Mucosa of rectum (tissue), 2 donors: ENCODE data around the gene ARNT2.

Experiments
- H3K27ac ChIP-seq, 2 donors: one replicate each; pipeline ENCODE4 v1.7.0; 2013; ENCODE audit warnings: inconsistent platforms in 2 of 2, low read depth in 2 of 2, low read length in 2 of 2
- H3K27me3 ChIP-seq, 2 donors: one replicate each; pipeline ENCODE4 v1.7.0; 2013; ENCODE audit warnings: low read length in 2 of 2; ENCODE audit not compliant: control insufficient read depth in 2 of 2, insufficient read depth in 2 of 2
- H3K36me3 ChIP-seq, 2 donors: one replicate each; pipeline ENCODE4 v1.7.0; 2013; ENCODE audit warnings: low read length in 2 of 2; ENCODE audit not compliant: control insufficient read depth in 2 of 2, insufficient read depth in 2 of 2
- H3K4me1 ChIP-seq, 2 donors: one replicate each; pipeline ENCODE4 v1.7.0; 2013; ENCODE audit warnings: low read length in 2 of 2, mild to moderate bottlenecking in 1 of 2; ENCODE audit not compliant: control insufficient read depth in 2 of 2, insufficient read depth in 2 of 2
- H3K4me3 ChIP-seq, 2 donors: one replicate each; pipeline ENCODE4 v1.7.0; 2013; ENCODE audit warnings: low read length in 2 of 2
- H3K9ac ChIP-seq, 2 donors: one replicate each; pipeline ENCODE4 v1.7.0; 2013; ENCODE audit warnings: low read length in 2 of 2, low read depth in 1 of 2, mild to moderate bottlenecking in 1 of 2
- H3K9me3 ChIP-seq, 2 donors: one replicate each; pipeline ENCODE4 v1.7.0; 2013; ENCODE audit warnings: low read length in 2 of 2; ENCODE audit not compliant: control insufficient read depth in 2 of 2
- donor health status: healthy.
- donor health status: Normal muscosa, but diverticular disease.

ARNT2 gene

GRCh38 chr15:80585544-80586018 is 181.4 kb downstream of the ARNT2 start:
- Histone ChIP-seq H3K36me3 (no peaks in the 10 kb centered on the region), H3K9me3 (no peaks in the 10 kb centered on the region), H3K27me3 (no peaks in the 10 kb centered on the region), H3K4me1 (no peaks in the 10 kb centered on the region), H3K4me3 (no peak overlapping the region), H3K9ac (no peak overlapping the region), H3K27ac (no peak overlapping the region)

GRCh38 chr15:80586161-80586560 is 182.0 kb downstream of the ARNT2 start:
- H3K4me3 ChIP-seq, result no peak overlapping the region
- no peaks in the 10 kb centered on the region for H3K9me3 ChIP-seq
- no peak overlapping the region for H3K27ac ChIP-seq
- no peaks in the 10 kb centered on the region for H3K36me3 ChIP-seq
- no peaks in the 10 kb centered on the region for H3K27me3 ChIP-seq
- H3K4me1 ChIP-seq, result no peaks in the 10 kb centered on the region
- H3K9ac ChIP-seq, result no peak overlapping the region

GRCh38 chr15:80587007-80587406 is 182.8 kb downstream of the ARNT2 start:
- Histone ChIP-seq H3K36me3 (no peaks in the 10 kb centered on the region), H3K4me1 (no peaks in the 10 kb centered on the region)

GRCh38 chr15:80587816-80588456 is 183.8 kb downstream of the ARNT2 start:
- Histone ChIP-seq H3K9ac (no peak overlapping the region), H3K36me3 (no peaks in the 10 kb centered on the region), H3K4me1 (no peaks in the 10 kb centered on the region), H3K27ac (no peak overlapping the region), H3K27me3 (no peaks in the 10 kb centered on the region), H3K4me3 (no peak overlapping the region), H3K9me3 (no peaks in the 10 kb centered on the region)

More at GRCh38 chr15:80587007-80587406, 182.8 kb downstream of the ARNT2 start:
- no peak overlapping the region for H3K27ac ChIP-seq
- H3K9ac ChIP-seq, result no peak overlapping the region
- no peak overlapping the region for H3K4me3 ChIP-seq
- H3K27me3 ChIP-seq, result no peaks in the 10 kb centered on the region
- H3K9me3 ChIP-seq, result no peaks in the 10 kb centered on the region

- no peaks in the 10 kb centered on the region for H3K9me3 ChIP-seq
- no peak overlapping the region for H3K27ac ChIP-seq
- H3K36me3 ChIP-seq, result no peaks in the 10 kb centered on the region
- H3K9ac ChIP-seq, result no peak overlapping the region
- no peaks in the 10 kb centered on the region for H3K4me1 ChIP-seq
- H3K27me3 ChIP-seq, result no peaks in the 10 kb centered on the region
- H3K4me3 ChIP-seq, result no peak overlapping the region
These were observed 184.6 kb downstream of the ARNT2 start for GRCh38 chr15:80588801-80589200.

GRCh38 chr15:80590761-80591355 is 186.7 kb downstream of the ARNT2 start:
- no peaks in the 10 kb centered on the region for H3K36me3 ChIP-seq

GRCh38 chr15:80591471-80591870 is 187.3 kb downstream of the ARNT2 start:
- Histone ChIP-seq H3K9me3 (no peaks in the 10 kb centered on the region), H3K27me3 (no peaks in the 10 kb centered on the region)

More at GRCh38 chr15:80590761-80591355, 186.7 kb downstream of the ARNT2 start:
- H3K27ac ChIP-seq, result no peak overlapping the region
- no peak overlapping the region for H3K4me3 ChIP-seq
- H3K9me3 ChIP-seq, result no peaks in the 10 kb centered on the region
- H3K4me1 ChIP-seq, result no peaks in the 10 kb centered on the region
- H3K27me3 ChIP-seq, result no peaks in the 10 kb centered on the region
- no peak overlapping the region for H3K9ac ChIP-seq

GRCh38 chr15:80591938-80592825 is 188.0 kb downstream of the ARNT2 start:
- no peaks in the 10 kb centered on the region for H3K36me3 ChIP-seq
- no peak overlapping the region for H3K9ac ChIP-seq
- H3K9me3 ChIP-seq, result no peaks in the 10 kb centered on the region
- no peak overlapping the region for H3K27ac ChIP-seq
- H3K27me3 ChIP-seq, result no peaks in the 10 kb centered on the region
- peaks cover 0 to 6% of the 10 kb centered on the region in 2 donors for H3K4me1 ChIP-seq
- no peak overlapping the region for H3K4me3 ChIP-seq

More at GRCh38 chr15:80591471-80591870, 187.3 kb downstream of the ARNT2 start:
- no peaks in the 10 kb centered on the region for H3K36me3 ChIP-seq
- no peak overlapping the region for H3K27ac ChIP-seq
- no peak overlapping the region for H3K4me3 ChIP-seq
- H3K4me1 ChIP-seq, result no peaks in the 10 kb centered on the region
- no peak overlapping the region for H3K9ac ChIP-seq

GRCh38 chr15:80593486-80594030 is 189.4 kb downstream of the ARNT2 start:
- Histone ChIP-seq H3K27me3 (no peaks in the 10 kb centered on the region), H3K36me3 (no peaks in the 10 kb centered on the region)

More at GRCh38 chr15:80593486-80594030, 189.4 kb downstream of the ARNT2 start:
- H3K9ac ChIP-seq, result no peak overlapping the region
- no peak overlapping the region for H3K4me3 ChIP-seq
- no peaks in the 10 kb centered on the region for H3K9me3 ChIP-seq
- H3K27ac ChIP-seq, result no peak overlapping the region
- peaks cover 0 to 6% of the 10 kb centered on the region in 2 donors for H3K4me1 ChIP-seq
